Measurements from ENCODE around the gene CFAP99.

The CFAP99 gene

DNA sequence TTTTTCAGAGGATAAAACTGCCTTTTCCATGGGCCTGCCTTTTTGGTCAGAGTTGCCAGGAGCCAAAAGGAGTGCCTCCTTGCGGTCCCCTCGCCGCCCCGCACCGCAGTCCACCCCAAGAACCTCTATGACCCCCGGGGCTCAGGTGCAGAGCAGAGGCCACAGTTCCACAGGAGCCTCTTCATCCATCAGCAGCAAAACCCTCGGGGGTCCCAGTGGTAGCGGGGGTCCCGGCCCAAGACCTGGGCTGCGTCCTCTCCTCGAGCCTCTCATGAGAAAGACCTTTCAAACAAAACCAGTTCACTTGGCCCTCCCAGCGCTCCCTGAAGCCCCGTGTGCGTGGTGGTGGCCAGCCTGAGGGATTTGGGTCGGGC is 17.2 kb upstream of the CFAP99 start:
- POLR2A ChIA-PET, result no interaction called here
- CTCF ChIA-PET, result interaction anchor here (1.3 to 5.4 kb wide), 3 partner anchors 8 to 40 kb away, joined by 3 to 34 read pairs (median 7); no protein-coding TSS in a partner anchor
- TF ChIP-seq, protein P1, sequence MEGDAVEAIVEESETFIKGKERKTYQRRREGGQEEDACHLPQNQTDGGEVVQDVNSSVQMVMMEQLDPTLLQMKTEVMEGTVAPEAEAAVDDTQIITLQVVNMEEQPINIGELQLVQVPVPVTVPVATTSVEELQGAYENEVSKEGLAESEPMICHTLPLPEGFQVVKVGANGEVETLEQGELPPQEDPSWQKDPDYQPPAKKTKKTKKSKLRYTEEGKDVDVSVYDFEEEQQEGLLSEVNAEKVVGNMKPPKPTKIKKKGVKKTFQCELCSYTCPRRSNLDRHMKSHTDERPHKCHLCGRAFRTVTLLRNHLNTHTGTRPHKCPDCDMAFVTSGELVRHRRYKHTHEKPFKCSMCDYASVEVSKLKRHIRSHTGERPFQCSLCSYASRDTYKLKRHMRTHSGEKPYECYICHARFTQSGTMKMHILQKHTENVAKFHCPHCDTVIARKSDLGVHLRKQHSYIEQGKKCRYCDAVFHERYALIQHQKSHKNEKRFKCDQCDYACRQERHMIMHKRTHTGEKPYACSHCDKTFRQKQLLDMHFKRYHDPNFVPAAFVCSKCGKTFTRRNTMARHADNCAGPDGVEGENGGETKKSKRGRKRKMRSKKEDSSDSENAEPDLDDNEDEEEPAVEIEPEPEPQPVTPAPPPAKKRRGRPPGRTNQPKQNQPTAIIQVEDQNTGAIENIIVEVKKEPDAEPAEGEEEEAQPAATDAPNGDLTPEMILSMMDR (IDR thresholded peaks at IDR 0.05; ENCODE audit: control extremely low read depth, extremely low read depth, low read depth, missing control alignments), result no peak
- DNase-seq (ENCODE audit: extremely low spot score), result no peak

DNA sequence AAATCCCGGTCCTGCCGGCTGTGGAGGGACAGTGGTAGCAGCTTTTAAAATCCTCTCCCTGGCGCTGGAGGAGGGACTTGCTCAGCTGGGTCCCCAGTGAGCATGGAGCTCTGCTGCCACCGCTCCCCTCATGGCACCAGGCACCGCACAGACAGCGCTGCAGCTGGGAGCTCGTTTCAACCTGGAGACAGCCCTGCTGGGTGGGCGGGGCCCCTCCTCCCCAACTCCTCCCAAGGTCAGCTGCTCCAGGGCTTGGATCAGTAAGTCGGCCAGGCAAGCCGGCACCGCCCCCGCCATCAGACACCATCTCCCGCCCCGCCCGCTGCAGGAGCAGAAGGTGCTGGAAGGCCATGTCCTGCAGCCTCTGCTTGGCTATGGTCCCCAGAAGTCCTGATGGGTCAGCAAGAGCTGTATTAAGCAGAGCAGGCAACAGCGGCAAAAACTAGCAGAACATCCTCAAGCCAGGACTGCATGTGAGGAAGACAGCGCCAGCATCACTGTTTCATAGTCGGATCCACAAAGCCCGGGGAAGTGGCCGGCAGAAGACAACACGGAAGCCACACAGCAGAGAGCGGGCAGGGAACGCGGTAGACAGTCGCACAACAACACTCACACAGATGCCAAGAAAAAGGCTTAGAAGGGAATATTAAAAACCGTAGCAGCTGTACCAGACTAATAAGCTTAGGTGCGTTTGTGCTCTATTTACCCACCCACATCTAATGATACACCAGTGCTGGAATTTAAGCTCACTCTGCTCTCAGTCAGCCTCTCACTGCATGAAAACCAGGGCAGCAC is 16.5 kb upstream of the CFAP99 start:
- no peak for DNase-seq (ENCODE audit: extremely low spot score)
- CTCF ChIA-PET, result interaction anchor here (1.3 to 5.4 kb wide), 3 partner anchors 9 to 39 kb away, joined by 3 to 34 read pairs (median 7); no protein-coding TSS in a partner anchor
- POLR2A ChIA-PET, result no interaction called here
- TF ChIP-seq, protein P1 (IDR thresholded peaks at IDR 0.05; ENCODE audit: control extremely low read depth, extremely low read depth, low read depth, missing control alignments), result no peak

DNA sequence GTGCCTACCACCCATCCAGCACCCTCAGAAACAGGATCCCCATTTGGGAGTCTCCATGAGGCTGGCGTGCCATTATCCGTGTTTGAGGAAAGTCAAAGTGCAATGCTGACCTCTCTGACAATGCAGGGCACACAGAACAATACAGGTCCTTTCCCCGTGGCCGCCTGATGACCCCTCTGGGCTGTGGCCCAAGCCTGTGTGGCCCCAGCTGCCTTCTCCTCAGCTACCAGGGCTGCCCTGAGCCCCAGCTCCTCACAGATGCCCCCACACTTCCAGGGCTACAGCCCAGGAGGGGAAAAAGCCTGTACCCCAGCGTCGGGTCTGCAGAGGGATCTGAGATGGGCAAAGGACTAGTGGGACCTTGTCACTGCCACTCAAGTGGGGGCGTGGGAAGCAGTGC is 15.8 kb upstream of the CFAP99 start:
- TF ChIP-seq, protein P1 (IDR thresholded peaks at IDR 0.05; ENCODE audit: control extremely low read depth, extremely low read depth, low read depth, missing control alignments), result no peak
- DNase-seq (ENCODE audit: extremely low spot score), result no peak
- CTCF ChIA-PET, result interaction anchor here (1.3 to 5.4 kb wide), 3 partner anchors 10 to 39 kb away, joined by 3 to 34 read pairs (median 7); no protein-coding TSS in a partner anchor
- POLR2A ChIA-PET, result interaction anchor here (1.1 kb wide), 1 partner anchor 9 kb away, joined by 4 read pairs; no protein-coding TSS in a partner anchor

DNA sequence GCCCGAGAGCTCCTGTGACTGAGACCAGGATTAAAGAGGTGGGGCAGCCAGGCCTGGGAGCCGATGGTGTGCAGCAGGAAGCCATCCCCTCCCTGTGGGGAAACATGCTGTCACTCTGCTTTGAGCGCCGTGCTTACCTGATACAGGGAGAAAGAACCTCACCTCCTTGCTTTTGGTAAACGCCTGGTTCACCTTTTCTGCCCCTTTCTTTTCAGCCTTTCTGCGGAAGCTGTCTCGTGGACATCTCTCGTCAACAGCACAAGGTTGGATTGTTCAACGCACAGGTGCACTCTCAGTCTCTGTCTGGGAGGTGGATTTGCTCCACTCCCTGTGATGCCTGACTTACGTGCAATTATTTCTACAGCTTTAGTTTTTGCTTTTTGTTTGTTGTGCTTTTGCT is 12.3 kb upstream of the CFAP99 start:
- no peak for DNase-seq (ENCODE audit: extremely low spot score)

DNA sequence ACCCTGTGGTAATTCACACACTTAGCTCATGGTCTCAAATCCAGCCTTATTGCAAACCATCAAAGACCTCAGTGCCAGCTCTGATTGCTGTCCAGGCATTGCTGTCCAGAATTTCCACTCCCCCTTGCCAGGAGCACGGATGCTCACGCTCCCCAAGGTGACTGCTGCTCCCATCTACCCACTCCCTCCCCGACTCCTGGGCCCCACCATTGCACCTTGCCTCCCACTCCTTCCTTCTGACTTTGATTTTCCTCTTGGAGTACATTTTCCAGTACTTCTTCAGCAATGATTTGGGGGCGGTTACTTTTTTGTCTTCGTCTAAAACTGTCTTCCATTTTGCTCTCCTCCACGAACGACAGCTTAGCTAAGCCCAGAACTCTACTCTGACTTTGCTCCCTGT is 11.8 kb upstream of the CFAP99 start:
- TF ChIP-seq, protein P1 (IDR thresholded peaks at IDR 0.05; ENCODE audit: control extremely low read depth, extremely low read depth, low read depth, missing control alignments), result no peak
- no peak for DNase-seq (ENCODE audit: extremely low spot score)
- POLR2A ChIA-PET, result no interaction called here
- CTCF ChIA-PET, result no interaction called here

More for the DNA sequence above, 12.3 kb upstream of the CFAP99 start:
- POLR2A ChIA-PET, result no interaction called here
- TF ChIP-seq, protein P1 (IDR thresholded peaks at IDR 0.05; ENCODE audit: control extremely low read depth, extremely low read depth, low read depth, missing control alignments), result no peak
- CTCF ChIA-PET, result interaction anchor here (1.6 kb wide), 1 partner anchor 15 kb away, joined by 3 read pairs; no protein-coding TSS in a partner anchor

DNA sequence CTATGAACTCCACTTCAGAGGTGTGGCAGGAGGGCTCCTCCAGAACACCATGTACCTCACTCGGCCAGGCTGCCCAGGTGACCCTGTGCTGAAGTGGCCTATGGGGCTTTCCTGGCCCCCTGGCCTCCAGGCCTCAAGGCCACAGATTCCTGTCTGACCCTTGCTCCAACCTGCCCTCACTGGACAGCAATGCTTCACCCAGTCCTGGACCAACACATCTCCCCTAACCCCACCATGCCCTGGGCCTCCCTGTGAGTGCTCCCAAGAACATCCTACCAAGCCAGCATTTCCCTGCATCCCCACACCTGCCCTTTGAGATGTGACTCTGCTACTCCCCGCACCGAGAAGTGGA is 10.8 kb upstream of the CFAP99 start:
- no peak for DNase-seq (ENCODE audit: extremely low spot score)
- POLR2A ChIA-PET, result no interaction called here
- TF ChIP-seq, protein P1 (IDR thresholded peaks at IDR 0.05; ENCODE audit: control extremely low read depth, extremely low read depth, low read depth, missing control alignments), result no peak
- CTCF ChIA-PET, result no interaction called here
